ENCODE measurements around the gene NHS. TPM values are rescaled to one million over a fixed set of nuclear protein-coding genes. Genes with fewer than 3 reads are reported as not detected.

NHS gene
- polyA plus RNA-seq, 2 of the 4 experiments (the other 2 are of a cell fraction), result 3.6 to 5.0 TPM

- Histone ChIP-seq H3K9me3 (no peaks in the 10 kb centered on the region), H3K4me1 (no peaks in the 10 kb centered on the region), H3K27ac (no peak overlapping the region), H3K4me2 (0 out of 3 replicates have a peak overlapping the region, but pooled peaks have one; percentile 10), H3K4me3 (no peak overlapping the region)
- 75% methylated on average over 3 of the region's 3 CpGs for WGBS (ENCODE audit: missing lambda C conversion rate)
- ATAC-seq, result no peak
- ChIA-PET POLR2A (no interaction called here), CTCF (no interaction called here)
- FAIRE-seq, result peak; percentile 39
- DNase-seq (ENCODE audit: low read depth in 1 of 2, low spot score in 1 of 2), result no peak
- TF ChIP-seq REST (IDR thresholded peaks at IDR 0.05) (no peak), NPAS2 (CRISPR knock-in tag; IDR thresholded peaks at IDR 0.05; ENCODE audit: borderline replicate concordance) (no peak), RAD21 (conservative IDR thresholded peaks at IDR 0.05 in 1 of 2, IDR thresholded peaks at IDR 0.05 in 1 of 2) (no peak), HOXA7 (CRISPR knock-in tag; IDR thresholded peaks at IDR 0.05) (no peak), FOSL2 (IDR thresholded peaks at IDR 0.05) (no peak), FOSL2 (CRISPR knock-in tag; IDR thresholded peaks at IDR 0.05) (no peak), CBX2 (IDR thresholded peaks at IDR 0.05; ENCODE audit: borderline replicate concordance, low read depth) (no peak), HES2 (IDR thresholded peaks at IDR 0.05) (no peak), ELK1 (IDR thresholded peaks at IDR 0.05; ENCODE audit: low read depth, low read length) (no peak), NR3C1 (IDR thresholded peaks at IDR 0.05) (no peak), CBX8 (IDR thresholded peaks at IDR 0.05) (no peak)
Measured at GRCh38 chrX:17632942-17633341, 257.9 kb downstream of the NHS start.

- FAIRE-seq, result no peak
- H3K4me3 ChIP-seq, result no peak overlapping the region
Measured at GRCh38 chrX:17633546-17633945, 258.5 kb downstream of the NHS start.

More at GRCh38 chrX:17633546-17633945, 258.5 kb downstream of the NHS start:
- Histone ChIP-seq H3K9me3 (no peaks in the 10 kb centered on the region), H3K4me1 (no peaks in the 10 kb centered on the region), H3K4me2 (no peak overlapping the region), H3K27ac (no peak overlapping the region)
- CTCF ChIA-PET, result no interaction called here
- DNase-seq (ENCODE audit: low read depth in 1 of 2, low spot score in 1 of 2), result no peak
- 91% methylated on average over 2 of the region's 2 CpGs for WGBS (ENCODE audit: missing lambda C conversion rate)
- TF ChIP-seq MAX (IDR thresholded peaks at IDR 0.05) (no peak), FOXS1 (CRISPR knock-in tag; IDR thresholded peaks at IDR 0.05) (no peak), ELK1 (IDR thresholded peaks at IDR 0.05; ENCODE audit: low read depth, low read length) (no peak), ZNF302 (CRISPR knock-in tag; IDR thresholded peaks at IDR 0.05) (no peak), RFX5 (IDR thresholded peaks at IDR 0.05) (no peak), RAD21 (conservative IDR thresholded peaks at IDR 0.05 in 1 of 2, IDR thresholded peaks at IDR 0.05 in 1 of 2) (no peak), HOXA7 (CRISPR knock-in tag; IDR thresholded peaks at IDR 0.05) (no peak), TP53 (CRISPR knock-in tag; IDR thresholded peaks at IDR 0.05) (no peak), REST (IDR thresholded peaks at IDR 0.05) (no peak), ESRRA (IDR thresholded peaks at IDR 0.05; ENCODE audit: borderline replicate concordance, low read length) (no peak), BHLHE40 (IDR thresholded peaks at IDR 0.05; ENCODE audit: low read depth, low read length) (no peak), E2F6 (IDR thresholded peaks at IDR 0.05; ENCODE audit: borderline replicate concordance, low read depth) (no peak), POLR2A (IDR thresholded peaks at IDR 0.05; ENCODE audit: low read length) (no peak), NR3C1 (IDR thresholded peaks at IDR 0.05) (no peak), HDAC2 (IDR thresholded peaks at IDR 0.05) (no peak), FOSB (CRISPR knock-in tag; IDR thresholded peaks at IDR 0.05) (no peak), KDM5A (IDR thresholded peaks at IDR 0.05) (no peak), EHMT2 (IDR thresholded peaks at IDR 0.05; ENCODE audit: low read depth) (no peak)
- no peak for ATAC-seq
- POLR2A ChIA-PET, result no interaction called here

All from A549 (cell line).